ENCODE data around the gene GALNTL6. TPM values are rescaled to one million over a fixed set of nuclear protein-coding genes. Genes with fewer than 3 reads are reported as not detected.

GALNTL6 gene
- total RNA-seq, 4 donors from 2014 or later = 0.67 to 0.70 TPM; not detected in 2

DNA sequence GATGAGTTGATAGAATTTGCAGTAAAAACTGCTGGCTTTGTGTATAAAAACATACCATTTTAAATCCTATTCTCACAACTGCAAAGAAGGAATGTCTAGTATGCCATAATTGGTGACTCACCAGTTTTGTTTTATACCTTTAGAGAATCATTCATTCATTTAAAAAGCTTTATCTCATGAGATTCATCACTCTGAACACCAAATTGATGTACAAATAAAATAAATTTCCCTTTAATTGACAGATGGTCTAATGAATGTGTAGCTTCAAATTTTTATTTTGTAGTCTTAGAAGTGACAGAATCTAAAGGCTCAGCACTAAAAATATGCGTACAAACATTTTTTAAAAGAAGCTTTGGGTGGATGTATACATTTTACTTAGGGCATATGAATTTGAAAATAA lies 492.5 kb downstream of the GALNTL6 start:
- TF ChIP-seq, protein P1, sequence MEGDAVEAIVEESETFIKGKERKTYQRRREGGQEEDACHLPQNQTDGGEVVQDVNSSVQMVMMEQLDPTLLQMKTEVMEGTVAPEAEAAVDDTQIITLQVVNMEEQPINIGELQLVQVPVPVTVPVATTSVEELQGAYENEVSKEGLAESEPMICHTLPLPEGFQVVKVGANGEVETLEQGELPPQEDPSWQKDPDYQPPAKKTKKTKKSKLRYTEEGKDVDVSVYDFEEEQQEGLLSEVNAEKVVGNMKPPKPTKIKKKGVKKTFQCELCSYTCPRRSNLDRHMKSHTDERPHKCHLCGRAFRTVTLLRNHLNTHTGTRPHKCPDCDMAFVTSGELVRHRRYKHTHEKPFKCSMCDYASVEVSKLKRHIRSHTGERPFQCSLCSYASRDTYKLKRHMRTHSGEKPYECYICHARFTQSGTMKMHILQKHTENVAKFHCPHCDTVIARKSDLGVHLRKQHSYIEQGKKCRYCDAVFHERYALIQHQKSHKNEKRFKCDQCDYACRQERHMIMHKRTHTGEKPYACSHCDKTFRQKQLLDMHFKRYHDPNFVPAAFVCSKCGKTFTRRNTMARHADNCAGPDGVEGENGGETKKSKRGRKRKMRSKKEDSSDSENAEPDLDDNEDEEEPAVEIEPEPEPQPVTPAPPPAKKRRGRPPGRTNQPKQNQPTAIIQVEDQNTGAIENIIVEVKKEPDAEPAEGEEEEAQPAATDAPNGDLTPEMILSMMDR (IDR thresholded peaks at IDR 0.05) = no peak
- TF ChIP-seq POLR2A (IDR thresholded peaks at IDR 0.05) = no peak
- DNase-seq = no peak
- Histone ChIP-seq H3K4me1 (no peaks in the 10 kb centered on the region), H3K36me3 (no peaks in the 10 kb centered on the region), H3K27ac (no peak overlapping the region), H3K4me3 (no peak overlapping the region), H3K9me3 (no peaks in the 10 kb centered on the region), H3K27me3 (no peaks in the 10 kb centered on the region)

- no peak for TF ChIP-seq POLR2A (IDR thresholded peaks at IDR 0.05)
- TF ChIP-seq, protein P1 (IDR thresholded peaks at IDR 0.05) = no peak
- no peak overlapping the region for H3K4me3 ChIP-seq
- no peak for DNase-seq
- H3K9me3 ChIP-seq = no peaks in the 10 kb centered on the region
- no peaks in the 10 kb centered on the region for H3K36me3 ChIP-seq
- H3K27ac ChIP-seq = no peak overlapping the region
- H3K4me1 ChIP-seq = no peaks in the 10 kb centered on the region
- no peaks in the 10 kb centered on the region for H3K27me3 ChIP-seq
Observed at GRCh38 chr4:172308078-172308477, 494.9 kb downstream of the GALNTL6 start.

DNA sequence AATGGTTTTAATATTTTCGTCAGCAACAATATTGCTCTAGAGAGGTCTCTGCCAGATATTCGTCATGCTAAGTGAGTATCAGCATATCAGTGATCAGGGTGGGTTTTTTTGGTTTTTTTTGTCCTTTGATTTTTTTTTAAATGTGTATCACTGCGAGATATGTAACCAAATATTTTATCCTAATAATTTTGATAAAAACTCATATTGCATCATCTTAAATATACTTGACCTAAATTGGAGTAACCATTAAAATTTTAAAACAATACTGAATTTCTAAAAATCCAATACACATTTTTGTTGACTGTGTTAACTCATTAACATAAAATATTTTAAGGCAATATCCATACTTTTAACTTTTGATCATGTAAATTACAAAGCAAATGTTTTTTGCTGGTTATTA lies 498.5 kb downstream of the GALNTL6 start:
- H3K4me3 ChIP-seq = no peak overlapping the region
- no peak for DNase-seq
- no peaks in the 10 kb centered on the region for H3K4me1 ChIP-seq
- no peak overlapping the region for H3K27ac ChIP-seq
- TF ChIP-seq POLR2A (IDR thresholded peaks at IDR 0.05) = no peak
- TF ChIP-seq, protein P1 (IDR thresholded peaks at IDR 0.05) = no peak
- H3K9me3 ChIP-seq = no peaks in the 10 kb centered on the region
- no peaks in the 10 kb centered on the region for H3K36me3 ChIP-seq
- H3K27me3 ChIP-seq = no peaks in the 10 kb centered on the region

DNA sequence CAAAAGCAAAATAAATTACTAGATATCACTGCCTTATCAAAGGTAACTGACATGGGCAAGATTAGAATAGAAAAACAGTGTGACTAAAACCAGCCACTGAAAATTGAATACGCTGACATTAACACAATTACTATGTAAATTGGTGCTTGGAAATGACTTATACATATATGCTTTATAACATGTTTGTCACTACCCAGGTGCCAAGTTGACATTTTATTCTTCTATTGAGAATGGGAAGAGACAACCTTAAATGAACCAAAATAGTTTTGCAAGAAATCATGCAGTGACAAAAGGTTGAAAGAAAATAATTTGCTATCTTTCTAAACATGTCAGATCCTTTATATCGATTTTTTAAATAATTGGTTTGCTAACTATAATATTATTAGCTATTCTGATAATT lies 510.1 kb downstream of the GALNTL6 start:
- Histone ChIP-seq H3K4me1 (no peaks in the 10 kb centered on the region), H3K27ac (no peak overlapping the region), H3K36me3 (no peaks in the 10 kb centered on the region), H3K4me3 (no peak overlapping the region), H3K27me3 (no peaks in the 10 kb centered on the region), H3K9me3 (no peaks in the 10 kb centered on the region)
- no peak for TF ChIP-seq POLR2A (IDR thresholded peaks at IDR 0.05)
- TF ChIP-seq, protein P1 (IDR thresholded peaks at IDR 0.05) = no peak
- no peak for DNase-seq

DNA sequence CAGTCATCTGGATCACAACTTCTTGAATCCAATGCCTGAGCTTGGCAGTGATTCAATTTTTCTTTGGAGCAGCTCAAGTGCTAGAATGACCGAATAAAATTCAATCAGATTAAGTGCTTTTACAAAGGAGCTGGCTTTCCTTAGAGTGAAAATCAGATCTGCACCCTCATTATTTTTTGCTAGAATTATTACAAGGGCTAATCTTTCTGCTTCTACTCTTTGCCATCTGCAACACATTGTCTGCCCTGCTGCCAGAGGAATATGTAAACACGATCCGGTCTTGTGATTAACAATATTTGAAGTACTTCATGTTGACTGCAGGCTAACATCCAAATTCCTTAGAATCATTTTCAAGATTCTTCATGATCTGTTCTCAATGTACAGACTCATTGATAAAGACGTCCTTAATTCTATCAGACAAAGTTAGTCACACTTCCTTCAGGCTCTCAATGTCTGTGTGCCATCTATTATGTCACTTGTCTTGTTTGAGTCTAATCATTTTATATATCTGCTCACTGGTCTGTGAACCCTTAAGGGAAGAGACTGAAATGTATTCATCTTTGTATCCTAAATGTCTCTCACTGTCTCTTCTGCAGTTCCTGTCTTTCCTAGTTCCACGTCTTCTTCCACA lies 531.2 kb downstream of the GALNTL6 start:
- DNase-seq = no peak
- H3K27ac ChIP-seq = no peak overlapping the region
- no peaks in the 10 kb centered on the region for H3K36me3 ChIP-seq
- no peak overlapping the region for H3K4me3 ChIP-seq
- no peak for TF ChIP-seq POLR2A (IDR thresholded peaks at IDR 0.05)
- TF ChIP-seq, protein P1 (IDR thresholded peaks at IDR 0.05) = no peak
- H3K4me1 ChIP-seq = no peaks in the 10 kb centered on the region
- no peaks in the 10 kb centered on the region for H3K9me3 ChIP-seq
- H3K27me3 ChIP-seq = no peaks in the 10 kb centered on the region

DNA sequence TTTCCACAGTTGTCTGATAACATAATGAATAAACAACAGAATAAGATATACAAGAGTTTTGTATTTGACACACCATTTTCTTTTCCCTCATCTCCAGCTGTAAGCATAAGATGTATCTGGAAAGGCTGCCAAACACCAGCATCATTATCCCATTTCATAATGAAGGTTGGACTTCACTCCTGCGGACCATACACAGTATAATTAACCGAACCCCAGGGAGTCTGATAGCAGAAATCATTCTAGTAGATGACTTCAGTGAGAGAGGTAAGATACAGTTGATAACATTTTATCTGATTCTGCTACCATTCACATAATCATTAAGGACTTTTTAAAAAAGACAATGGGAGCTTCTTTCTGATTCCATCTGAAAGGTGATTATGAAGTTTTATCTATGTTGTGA lies 535.2 kb downstream of the GALNTL6 start:
- no peak for TF ChIP-seq POLR2A (IDR thresholded peaks at IDR 0.05)
- TF ChIP-seq, protein P1 (IDR thresholded peaks at IDR 0.05) = no peak
- DNase-seq = no peak
- Histone ChIP-seq H3K36me3 (no peaks in the 10 kb centered on the region), H3K4me3 (no peak overlapping the region), H3K27ac (no peak overlapping the region), H3K9me3 (no peaks in the 10 kb centered on the region), H3K4me1 (no peaks in the 10 kb centered on the region), H3K27me3 (no peaks in the 10 kb centered on the region)

Measured in Peyer's patch (tissue), 4 donors.